ENCODE data around the gene SLIT3.
A peak's percentile ranks its signal among the peaks of the same experiment; 100 is the strongest.

SLIT3 gene

DNA sequence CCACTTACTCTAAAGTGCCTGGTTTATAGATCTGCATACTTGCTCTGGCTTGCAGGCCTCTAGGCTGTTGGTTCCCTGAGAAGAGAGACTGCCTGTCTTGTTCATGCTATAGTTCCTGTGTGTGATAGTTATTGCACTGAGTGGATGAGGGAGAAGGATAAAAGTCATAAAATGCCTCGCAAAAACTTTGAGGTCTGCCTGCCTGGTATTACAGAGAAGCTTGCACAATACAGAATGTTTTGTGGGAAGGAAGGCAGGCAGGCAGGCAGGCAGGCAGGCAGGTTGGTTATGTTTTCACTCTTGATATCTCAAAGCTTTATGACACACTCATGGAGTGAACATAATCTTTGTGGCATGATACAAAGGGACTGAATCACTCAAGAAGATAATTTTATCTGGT is 287.1 kb downstream of the SLIT3 start:
- no peak for DNase-seq

DNA sequence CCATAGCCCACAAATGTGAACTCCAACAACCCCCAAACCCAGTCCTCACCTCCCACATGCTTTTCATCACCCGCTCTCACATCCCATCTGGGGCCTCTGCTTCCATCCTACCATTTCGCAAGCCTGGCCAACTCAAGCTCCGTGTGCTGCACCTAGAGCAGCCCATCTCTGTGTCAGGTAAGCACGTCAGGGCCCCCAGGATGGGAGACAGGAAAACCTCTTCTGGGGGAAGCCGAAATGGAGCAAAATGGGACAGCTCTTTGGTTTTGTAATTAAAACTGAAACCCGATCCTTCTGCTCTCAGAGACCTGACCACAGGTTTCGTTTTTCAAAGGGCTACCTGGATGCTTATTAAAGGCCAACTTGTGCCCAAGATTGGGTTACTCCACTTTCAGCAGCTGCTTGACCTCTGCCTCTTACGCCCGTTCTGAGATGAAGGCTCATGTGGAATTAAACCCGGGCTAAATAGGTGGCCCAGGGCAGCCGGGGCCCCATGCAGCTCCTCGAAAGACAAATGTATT is 287.7 kb downstream of the SLIT3 start:
- no peak for DNase-seq

DNA sequence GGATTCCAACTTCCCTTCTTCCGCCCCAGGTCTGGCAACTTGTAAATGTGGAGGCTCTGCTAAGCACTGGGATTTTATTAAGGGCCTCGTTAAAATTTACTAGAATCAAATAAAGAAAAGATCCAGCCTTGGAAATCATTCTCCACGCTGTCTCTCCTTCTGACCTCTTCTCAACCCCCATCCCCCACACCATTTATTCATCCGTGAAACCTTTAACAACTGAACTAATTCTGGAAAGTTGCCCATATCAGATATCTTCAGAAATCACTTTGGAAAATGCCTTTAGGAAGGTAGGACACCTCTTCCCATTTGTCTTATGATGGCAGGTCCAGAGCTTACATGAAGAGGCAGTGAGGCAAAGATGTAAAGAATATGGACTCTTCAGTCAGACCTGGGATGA is 288.5 kb downstream of the SLIT3 start:
- no peak for DNase-seq

DNA sequence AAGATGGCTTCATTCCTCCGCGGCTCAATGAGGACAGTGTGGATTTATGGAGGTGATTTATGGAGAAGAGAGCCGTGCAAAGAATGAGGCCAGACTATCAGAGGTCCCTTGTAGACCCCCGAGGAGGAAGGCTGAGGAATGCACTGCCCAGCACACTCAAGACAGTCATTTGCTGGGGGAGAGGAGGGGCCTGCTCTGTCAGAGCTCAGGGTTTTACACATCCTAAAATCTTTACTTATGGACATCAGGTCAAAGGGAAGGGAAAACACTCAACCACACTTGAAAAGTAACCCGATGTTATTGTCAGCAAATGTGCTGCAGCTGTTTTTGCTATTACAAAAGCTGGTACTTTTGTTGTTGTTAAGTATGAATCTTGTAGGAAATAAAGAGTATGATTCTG is 289.5 kb downstream of the SLIT3 start:
- DNase-seq = no peak

DNA sequence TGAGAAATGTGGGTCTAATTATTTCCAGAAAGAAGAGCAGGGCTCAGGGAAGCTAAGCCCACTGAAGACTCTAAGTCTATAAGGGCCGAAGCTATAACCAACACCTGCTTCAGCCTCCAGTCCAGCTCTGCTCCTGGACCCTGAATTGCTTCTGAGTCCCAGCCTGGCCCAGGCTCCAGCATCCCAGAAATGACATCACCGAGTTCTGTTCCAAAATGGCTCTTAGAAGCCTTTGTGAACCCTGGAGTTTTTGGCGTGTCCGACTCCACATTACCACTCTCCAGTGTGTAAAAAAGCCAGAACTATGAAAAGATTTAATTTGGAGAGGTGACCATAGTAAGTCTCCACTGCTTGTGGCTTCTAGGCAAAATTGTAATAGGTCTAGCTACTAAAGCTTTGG is 289.9 kb downstream of the SLIT3 start:
- DNase-seq = no peak

DNA sequence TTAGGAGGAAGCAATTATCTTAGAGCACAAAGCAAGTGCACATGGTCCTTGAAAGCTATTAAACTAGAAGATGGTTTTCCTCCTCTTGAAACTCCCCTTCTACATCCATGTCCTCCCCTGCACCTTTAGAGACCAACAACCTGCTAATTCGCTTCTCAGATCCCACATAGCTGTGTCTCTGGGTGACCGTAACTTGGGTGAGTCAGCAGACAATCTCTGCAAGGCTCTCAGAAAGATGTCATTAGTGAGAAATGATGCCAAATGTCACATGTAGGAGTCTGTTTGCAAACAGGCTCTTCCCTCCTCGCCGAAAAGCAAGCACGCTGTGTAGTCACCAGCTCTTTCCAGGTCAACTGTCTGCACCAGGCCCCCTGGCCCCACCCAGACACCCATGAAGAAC is 291.8 kb downstream of the SLIT3 start:
- no peak for DNase-seq

DNA sequence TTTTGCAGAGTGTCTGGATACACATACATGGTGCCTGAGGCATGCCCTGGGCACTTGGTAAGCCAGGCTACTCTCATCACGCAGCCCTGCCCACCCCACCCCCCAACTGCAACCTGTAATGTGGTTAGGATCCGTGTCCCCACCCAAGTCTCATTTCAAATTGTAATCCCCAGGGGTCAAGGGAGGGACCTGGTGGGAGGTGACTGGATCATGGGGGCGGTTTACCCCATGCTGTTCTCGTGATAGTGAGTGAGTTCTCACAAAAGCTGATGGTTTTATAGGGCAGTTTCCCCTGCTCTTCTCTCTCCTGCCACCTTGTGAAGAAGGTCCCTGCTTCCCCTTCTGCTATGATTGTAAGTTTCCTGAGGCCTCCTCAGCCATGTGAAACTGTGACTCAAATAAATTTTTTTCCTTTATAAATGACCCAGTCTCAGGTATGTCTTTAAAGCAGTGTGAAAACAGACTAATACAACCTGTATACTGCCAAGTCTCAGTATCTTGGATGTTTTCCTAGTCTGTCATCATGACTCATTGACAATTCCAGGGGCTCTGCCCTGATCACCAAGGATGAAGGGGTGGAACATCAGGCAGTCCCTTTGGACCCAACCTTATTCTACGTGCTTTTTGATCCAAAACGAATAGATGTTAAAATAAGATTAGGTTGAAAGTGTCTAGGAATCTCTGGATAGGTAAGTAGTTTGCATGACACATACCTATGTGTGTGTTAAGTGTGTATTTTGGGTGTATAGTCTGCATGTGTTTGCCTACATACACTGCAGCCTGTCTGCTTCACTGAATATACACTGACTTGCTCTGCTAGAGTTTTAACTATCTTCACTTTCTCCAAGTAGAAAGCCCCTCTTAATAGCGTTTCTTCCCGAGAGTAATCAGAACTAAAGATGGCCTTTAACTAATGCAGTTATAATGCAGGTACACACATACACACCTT is 293.8 kb downstream of the SLIT3 start:
- no peak for DNase-seq

DNA sequence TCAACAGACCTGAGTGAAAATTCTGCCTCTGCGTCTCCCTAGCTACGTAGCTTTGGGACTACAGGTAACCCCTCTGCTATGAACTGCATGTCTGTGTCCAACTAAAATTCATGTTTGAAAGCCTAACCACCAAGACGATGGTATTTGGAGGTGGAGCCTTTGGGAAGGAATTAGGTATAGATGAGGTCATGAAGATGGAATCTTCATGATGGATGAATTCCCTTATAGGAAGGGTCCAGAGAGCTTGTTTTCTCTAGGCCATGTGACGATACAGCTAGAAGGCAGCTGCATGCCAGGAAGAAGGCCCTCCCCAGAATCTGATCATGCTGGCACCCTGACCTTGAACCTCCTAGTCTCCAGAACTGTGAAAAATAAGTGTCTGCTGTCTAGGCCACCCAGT is 296.4 kb downstream of the SLIT3 start:
- DNase-seq = no peak

DNA sequence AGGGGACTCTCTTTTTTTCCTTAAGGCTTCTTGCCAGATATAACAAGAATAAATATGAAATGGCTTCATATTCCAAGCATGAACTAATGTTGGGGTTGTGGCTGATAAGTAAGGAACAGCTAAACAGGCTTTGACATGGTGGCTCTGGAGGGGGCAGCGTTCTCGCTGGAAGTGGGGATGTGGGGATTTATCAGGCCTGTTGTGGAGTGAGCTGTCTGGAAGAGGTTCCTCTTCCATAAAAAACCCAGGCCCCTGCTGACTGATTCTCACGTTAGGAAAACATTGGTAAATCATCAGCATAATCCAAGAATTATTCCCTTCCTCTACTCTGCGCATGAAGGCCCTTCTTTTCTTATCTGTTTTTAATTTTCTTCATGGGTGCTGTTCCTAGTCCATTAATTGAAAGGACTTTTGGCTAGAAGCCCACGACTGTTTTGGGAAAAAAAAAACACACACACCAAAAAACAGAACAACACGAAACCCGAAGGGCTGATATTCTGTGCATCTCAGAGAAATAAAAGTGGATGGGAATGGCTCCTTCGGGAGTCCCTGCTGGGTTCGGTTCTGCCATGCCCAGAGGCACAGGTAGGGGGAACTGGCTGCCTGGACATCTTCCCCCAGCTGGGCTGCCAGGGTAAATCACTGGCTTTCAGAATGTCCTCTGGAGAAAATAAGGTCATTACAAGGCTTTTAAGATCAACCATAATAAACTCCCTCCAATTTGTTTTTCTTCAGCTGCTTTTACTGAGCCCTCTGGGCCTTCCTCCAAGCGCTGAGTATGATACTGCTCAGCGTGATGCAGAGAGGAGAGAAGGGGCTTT is 297.0 kb downstream of the SLIT3 start:
- DNase-seq = no peak

DNA sequence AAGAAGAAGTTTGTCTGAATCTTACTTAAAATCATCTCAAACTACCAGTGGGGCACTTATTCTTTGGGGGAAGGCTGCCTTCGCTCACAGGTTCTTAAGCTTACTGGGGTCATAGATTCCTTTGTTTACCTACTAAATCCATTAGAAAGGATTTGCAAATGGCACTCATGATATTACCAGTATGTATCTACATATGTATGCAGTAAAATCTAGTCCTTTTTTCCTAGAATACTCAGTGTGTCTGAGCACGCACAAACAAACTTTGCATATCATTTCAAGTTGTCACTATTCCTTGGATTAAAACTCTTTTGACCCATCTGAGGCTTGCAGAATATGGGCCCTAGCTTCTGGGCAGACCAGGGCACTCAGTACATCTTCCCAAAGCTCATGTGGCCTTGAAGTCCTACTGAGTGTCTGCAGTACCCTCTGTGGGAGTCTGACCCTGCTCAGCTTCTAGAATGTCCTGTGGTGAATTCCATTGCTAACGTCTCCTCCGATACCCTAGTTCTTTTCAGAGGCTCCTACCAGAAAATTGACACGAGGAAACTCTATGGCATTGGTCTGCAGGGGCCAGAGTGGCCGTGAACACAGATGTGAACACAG is 297.9 kb downstream of the SLIT3 start:
- no peak for DNase-seq

DNA sequence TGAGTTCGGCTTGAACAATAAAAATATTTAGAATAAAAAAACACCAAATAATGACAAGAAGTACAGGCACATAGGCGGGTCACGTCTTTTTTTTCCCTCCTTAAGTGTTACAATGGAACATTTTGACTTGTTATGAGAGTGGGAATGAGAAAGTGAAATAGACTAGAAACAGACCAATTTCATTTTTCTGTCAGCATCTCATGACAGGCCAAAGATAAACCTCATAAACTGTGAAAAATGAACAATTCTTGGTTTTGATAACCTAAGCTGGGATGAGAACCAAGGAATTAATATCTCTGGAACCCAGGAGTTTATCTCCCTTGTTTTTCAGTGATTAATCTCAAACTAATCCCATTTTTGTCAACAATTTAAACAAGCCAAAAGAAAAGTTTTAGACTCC is 299.5 kb downstream of the SLIT3 start:
- no peak for DNase-seq

DNA sequence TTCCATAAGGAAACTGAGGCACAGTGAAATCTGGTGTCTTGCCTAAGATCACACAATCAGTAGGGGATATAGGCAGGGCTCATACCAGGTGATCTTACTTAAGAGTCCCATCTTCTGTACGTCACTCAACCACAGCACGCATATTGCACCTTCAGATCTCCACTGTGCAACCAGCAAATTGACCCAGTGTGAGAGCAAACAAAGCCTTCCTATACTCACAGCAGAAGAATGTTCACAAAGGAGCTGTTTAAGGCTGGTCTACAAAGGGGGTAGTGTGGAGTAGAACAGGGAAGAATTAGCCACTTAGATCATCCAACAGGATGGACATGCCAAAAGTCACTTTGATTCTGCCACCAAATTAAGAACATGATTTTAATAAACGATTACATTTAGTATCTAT is 305.9 kb downstream of the SLIT3 start:
- no peak for DNase-seq

DNA sequence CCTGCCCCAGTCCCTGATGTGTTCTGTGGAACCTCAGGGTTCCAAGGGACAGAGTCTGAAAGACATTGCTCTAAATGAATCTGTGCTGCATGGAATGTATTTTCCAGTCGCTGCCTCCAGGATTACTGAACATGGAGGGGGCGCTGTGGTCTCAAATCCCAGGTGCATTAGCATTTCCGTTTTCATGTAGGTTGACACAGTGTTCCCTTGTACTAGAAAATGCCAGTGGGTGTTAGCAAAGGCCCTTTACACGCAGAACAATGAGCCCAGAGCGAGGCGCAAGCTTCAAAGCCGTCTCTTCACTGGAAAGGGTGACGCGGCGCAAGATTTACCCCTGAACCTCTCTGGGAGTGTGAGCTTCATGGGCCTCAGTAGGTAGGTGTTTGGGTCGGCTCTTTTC is 308.3 kb downstream of the SLIT3 start:
- no peak for DNase-seq

DNA sequence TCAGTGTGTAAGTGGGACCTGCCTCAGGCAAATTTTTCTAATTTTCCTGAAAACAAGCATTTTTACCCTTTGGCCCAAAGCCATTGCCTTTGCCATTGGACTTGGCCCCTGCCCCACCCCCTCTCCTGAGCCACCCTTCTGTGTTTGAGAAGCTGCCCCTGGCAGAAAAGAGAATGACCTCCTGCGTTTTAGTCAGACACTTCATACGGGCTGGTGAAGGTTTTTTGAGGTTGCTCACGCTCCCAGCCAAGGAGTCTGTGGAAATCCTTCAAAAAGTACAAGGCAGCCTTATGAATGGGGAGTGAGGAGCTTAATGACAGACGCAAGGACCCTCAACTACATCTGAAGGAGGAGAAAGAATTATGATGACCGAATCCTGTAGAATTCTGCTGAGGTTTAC is 308.9 kb downstream of the SLIT3 start:
- DNase-seq = no peak

DNA sequence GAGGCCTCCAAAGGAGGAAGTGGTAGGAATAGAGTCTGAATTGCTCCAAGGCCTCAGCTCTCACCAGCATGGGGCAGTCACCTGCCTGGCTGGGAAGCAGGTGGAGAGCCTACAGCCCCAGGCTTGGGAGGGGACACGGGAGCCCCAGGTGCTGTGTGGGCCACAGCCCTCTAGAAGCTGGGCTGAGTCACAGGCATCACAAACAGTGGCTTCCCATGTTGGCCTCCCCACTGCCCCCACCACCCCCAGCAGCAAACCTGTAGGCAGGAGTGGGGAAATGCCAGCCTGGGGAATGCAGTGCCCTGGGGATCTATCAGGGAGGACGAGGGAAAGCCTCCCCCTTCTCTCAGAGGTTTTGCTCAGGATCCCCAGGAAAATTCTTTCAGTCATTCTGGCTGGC is 309.6 kb downstream of the SLIT3 start:
- no peak for DNase-seq

DNA sequence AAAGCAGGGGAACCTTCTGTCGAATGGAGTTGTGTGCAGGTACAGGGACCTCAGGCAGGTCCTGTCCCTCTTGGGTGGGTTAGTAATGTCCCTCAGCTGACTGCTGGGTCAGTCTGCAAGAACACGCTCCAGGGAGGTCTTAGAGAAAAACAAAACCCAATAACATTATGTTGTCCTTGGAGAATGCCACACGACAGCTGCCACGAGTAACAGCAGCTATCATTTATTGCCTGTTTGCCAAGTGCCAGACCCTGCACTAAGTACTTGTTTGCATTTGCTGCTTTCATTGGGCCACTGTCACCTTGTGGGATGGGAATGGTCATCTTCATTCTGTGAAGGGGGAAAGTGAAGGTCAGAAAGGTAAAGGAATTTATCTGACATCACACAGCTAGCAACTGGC is 310.3 kb downstream of the SLIT3 start:
- no peak for DNase-seq

DNA sequence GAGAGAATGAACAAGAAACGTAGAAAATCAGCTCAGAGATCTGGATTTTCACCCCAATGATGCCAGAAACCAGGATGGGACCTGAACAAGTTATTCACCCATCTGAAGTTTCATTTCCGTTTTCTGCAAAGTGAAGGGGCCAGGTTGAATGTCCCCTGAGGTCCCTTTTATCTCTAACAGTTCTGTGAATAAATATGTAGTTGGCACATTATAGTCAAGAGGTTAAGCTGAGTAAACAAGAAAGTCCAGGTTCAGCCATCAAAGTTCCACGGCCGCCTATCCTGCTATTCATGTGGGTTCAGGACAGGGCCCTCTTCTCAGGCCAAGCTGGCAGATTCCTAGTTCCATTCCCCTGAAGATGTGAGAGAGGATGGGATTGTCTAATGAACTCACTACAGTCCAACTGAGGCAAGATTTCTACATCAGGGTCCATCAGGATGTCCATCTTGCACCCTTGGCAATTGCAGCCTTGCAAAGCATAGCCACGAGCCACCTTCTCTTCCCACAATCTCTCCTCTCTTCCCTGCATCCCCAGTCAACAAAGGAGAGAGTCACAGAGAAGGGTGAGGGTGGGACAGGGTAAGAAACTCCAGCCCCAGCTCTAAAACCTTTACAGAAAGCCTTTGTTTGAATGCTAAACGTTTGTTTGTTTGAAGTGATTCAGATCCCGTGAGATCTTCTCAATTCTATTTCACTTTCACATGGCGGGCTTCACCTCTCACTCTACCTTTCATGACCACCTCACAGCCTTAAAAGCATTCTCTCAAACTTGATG is 311.0 kb downstream of the SLIT3 start:
- no peak for DNase-seq

DNA sequence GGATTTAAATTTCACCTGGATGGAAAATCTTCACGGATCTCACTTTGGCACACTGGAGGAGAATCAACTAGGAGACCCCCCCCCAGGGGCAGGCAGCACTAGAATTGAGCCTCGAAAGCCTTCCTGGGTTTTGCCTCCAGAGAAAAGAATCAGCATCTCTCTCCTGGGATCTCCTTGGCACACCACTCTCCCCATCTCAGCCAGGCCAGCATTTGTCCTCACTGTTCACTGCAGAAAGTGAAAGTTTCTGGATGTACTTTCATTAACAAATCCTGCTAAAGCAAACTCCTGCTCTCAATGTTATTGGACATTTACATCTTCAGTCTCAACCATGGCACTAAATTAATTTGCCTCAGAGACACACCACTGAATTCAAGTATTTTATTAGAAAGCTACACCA is 312.2 kb downstream of the SLIT3 start:
- no peak for DNase-seq

DNA sequence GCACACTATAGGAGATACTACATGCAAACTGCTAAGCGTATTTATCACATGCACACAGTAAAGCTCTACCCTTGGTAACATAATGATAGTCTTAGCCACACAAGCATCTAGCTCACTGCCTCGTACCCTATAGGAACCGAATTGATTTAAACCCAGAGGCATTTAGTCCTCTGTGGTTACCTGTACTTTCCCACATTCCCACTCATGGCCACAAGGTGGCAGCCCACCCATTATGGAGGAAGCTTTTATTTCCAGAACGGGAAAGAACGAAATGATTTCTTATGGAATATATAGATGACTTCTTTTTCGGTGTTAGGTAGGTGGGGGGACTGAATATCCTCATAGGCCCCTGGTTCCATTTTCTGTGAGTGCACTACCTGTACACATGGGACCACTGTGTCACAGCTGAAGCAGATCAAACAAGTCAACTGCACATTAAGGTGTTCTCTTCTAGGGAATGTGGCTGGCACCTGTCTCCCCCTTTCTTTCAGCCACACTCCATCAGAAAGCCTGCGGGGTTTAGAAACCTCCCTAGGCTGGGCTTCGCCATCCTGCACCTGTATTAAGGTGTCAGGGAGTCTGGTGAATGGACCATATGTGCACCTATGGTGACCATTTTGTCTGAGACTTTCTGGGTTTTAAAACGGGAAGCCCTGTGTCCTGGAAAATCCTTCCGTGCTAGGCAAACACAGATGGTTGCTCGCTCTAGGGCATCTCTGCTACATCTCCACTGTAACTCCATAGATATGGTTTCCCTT is 313.2 kb downstream of the SLIT3 start:
- DNase-seq = peak; percentile 7

DNA sequence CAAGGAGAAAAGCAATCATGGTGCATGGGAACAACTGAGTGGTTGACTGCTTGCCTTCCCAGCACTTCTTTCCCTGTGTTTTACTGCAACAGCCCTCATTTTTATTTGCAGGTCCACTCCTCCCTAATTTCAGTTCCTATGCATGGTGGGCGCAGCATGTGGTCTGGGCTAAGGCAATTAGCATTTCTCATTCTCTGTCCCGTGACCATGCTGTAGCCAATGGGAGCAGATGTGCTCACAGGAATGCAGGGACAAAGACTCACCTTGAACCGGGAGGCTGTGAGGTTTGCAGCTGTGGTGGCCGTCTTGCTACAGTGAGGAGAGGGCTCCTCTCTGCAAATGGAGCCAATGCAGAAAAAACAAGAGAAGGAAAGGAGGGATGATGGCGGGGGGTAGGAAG is 315.5 kb downstream of the SLIT3 start:
- DNase-seq = no peak

DNA sequence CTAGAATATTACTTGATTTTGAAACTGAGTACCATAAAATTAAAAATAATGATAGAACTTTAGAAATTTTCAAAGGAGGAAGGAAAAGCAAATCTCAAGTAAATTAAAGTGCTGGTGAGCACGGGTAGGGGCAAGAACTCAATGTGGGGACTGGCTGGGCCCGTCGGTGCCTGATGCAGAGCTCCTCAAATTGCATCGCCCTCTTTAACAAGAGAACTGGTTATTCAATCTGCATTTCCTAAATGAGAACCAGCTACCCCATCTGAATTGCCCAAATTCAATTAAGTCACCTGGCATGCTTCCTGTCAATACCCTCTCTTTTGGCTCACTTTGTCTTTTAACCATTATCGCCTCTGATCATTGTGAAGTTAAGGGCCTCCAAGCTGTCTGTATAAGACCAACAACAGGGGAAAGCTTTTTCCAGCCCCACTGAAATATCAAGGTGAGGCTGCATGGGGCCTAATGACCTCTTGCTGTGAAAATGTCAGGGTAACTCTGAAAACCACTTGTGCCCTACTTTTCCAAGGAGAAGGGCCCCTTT is 316.7 kb downstream of the SLIT3 start:
- DNase-seq = no peak

DNA sequence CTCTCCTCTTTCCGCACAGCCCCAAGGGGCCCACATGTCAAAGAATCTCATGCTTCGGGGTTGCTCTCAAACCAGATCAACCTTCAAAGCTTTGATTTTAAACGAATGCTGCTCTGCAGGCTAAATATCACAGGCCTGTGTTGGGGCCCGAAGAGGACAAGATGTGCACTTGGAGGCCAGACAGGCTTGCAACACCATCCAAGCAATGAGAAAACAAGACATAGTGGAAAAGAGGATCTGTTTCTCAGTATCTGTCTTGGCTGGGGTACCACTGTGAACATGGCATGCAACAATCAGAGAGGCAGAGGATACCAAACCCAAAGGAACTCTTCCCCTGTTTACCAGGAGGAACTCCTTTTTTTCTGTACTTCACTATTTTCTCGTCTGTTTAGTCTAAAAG is 321.8 kb downstream of the SLIT3 start:
- no peak for DNase-seq
